Stimulated activated CD4-positive, alpha-beta T cell treated with anti-CD3 and anti-CD28 coated beads, Interleukin-2, amount 100 ng/mL, for 4 hours (primary cell): Measurements from ENCODE around the gene TGM3.

Experiments used
- DNase-seq: peaks from one replicate; pipeline ENCODE4 v3.0.0-alpha.2; 2020; ENCODE audit warnings: low read depth

Gene TGM3

GRCh38 chr20:2338411-2339066, 42.7 kb downstream of the TGM3 start:
- no peak for DNase-seq

GRCh38 chr20:2340136-2340535, 44.3 kb downstream of the TGM3 start:
- DNase-seq, result no peak

GRCh38 chr20:2340823-2341222, 45.0 kb downstream of the TGM3 start:
- no peak for DNase-seq

GRCh38 chr20:2341336-2341735, 45.5 kb downstream of the TGM3 start:
- no peak for DNase-seq

- DNase-seq, result no peak
Measured at GRCh38 chr20:2342243-2342642, 46.4 kb downstream of the TGM3 start.

GRCh38 chr20:2346188-2346587, 50.4 kb downstream of the TGM3 start:
- no peak for DNase-seq

- no peak for DNase-seq
Measured at GRCh38 chr20:2348336-2348735, 52.5 kb downstream of the TGM3 start.

- no peak for DNase-seq
Measured at GRCh38 chr20:2349801-2350200, 54.0 kb downstream of the TGM3 start.

- no peak for DNase-seq
Measured at GRCh38 chr20:2350606-2351005, 54.8 kb downstream of the TGM3 start.

GRCh38 chr20:2353231-2353630, 57.4 kb downstream of the TGM3 start:
- DNase-seq, result no peak

GRCh38 chr20:2357114-2357513, 61.3 kb downstream of the TGM3 start:
- no peak for DNase-seq

- no peak for DNase-seq
Measured at GRCh38 chr20:2358006-2358405, 62.2 kb downstream of the TGM3 start.

- DNase-seq, result no peak
Measured at GRCh38 chr20:2361035-2361593, 65.3 kb downstream of the TGM3 start.

- no peak for DNase-seq
Measured at GRCh38 chr20:2363187-2363586, 67.4 kb downstream of the TGM3 start.

GRCh38 chr20:2363587-2363986, 67.8 kb downstream of the TGM3 start:
- no peak for DNase-seq

- no peak for DNase-seq
Measured at GRCh38 chr20:2364044-2364443, 68.2 kb downstream of the TGM3 start.

GRCh38 chr20:2365091-2365490, 69.3 kb downstream of the TGM3 start:
- no peak for DNase-seq

GRCh38 chr20:2365666-2366065, 69.9 kb downstream of the TGM3 start:
- DNase-seq, result no peak

- no peak for DNase-seq
Measured at GRCh38 chr20:2368621-2369020, 72.8 kb downstream of the TGM3 start.

GRCh38 chr20:2373098-2373497, 77.3 kb downstream of the TGM3 start:
- no peak for DNase-seq

- DNase-seq, result no peak
Measured at GRCh38 chr20:2374346-2375125, 78.7 kb downstream of the TGM3 start.

- no peak for DNase-seq
Measured at GRCh38 chr20:2378893-2379292, 83.1 kb downstream of the TGM3 start.

GRCh38 chr20:2379511-2380229, 83.9 kb downstream of the TGM3 start:
- no peak for DNase-seq
